HepG2 (cell line): Measurements from ENCODE around the gene TAAR9. TPM values are rescaled to one million over a fixed set of nuclear protein-coding genes. Genes with fewer than 3 reads are reported as not detected.

Source experiments
- ATAC-seq: fragments of 200-7000 bp; cut with Tn5 transposase; 3 replicates; pipeline ENCODE4 v1.9.1; 2020; ENCODE audit warnings: mild to moderate bottlenecking, moderate library complexity
- BruUV-seq: library from RNA; stranded (reverse); fragments of 400-500 nt; replicated peaks from 2 replicates; lab custom pipeline; 2021; lab: Mats Ljungman, UMichigan
- CTCF ChIA-PET: fragments of 300-600 bp; formaldehyde crosslinking; extraction: SDS; loops from one replicate; lab custom pipeline; 2021; ENCODE audit warnings: low total read pairs, inconsistent platforms, low intra/inter-chr PET ratio; lab: Yijun Ruan, JAX
- POLR2A ChIA-PET: fragments of 350-600 bp; sonication (Branson Sonifier 250); formaldehyde crosslinking; loops from one replicate; lab custom pipeline; 2020; ENCODE audit warnings: antibody characterized with exemption, inconsistent platforms; lab: Yijun Ruan, JAX
- DNase-seq: peaks from one replicate; pipeline ENCODE4 v3.0.0-alpha.2; 2015; ENCODE audit warnings: low spot score
- FAIRE-seq: peaks from 3 replicates; lab custom pipeline; 2011; peaks lifted over from hg19 to GRCh38; lab: Jason Lieb, UNC
- H2AFZ ChIP-seq: one replicate; pipeline ENCODE4 v1.6.1; 2011; ENCODE audit warnings: low read length, inconsistent platforms
- H3K27ac ChIP-seq: fragments of 300-600 bp; 3 replicates; pipeline ENCODE4 v1.8.0; 2011; ENCODE audit warnings: mixed run types, mild to moderate bottlenecking, mixed read lengths, low read length, inconsistent platforms; ENCODE audit not compliant: insufficient read depth; ENCODE audit errors: extremely low read length
- H3K27me3 ChIP-seq, 2 experiments: fragments of 200-600 bp in 1 of 2; 2 replicates in 1 of 2; 3 replicates in 1 of 2; pipeline versions ENCODE4 v1.6.0 to v1.8.0; 2011; ENCODE audit warnings: low read length in 2 of 2, mild to moderate bottlenecking in 2 of 2, moderate library complexity in 2 of 2, inconsistent platforms in 1 of 2; ENCODE audit not compliant: insufficient read depth in 2 of 2, control insufficient read depth in 1 of 2
- H3K36me3 ChIP-seq, 2 experiments: fragments of 200-600 bp in 1 of 2; replicated peaks in 1 of 2; 2 replicates in 1 of 2; 3 replicates in 1 of 2; pipeline versions ENCODE4 v1.5.1 to v1.8.0; 2011; ENCODE audit warnings: low read length in 2 of 2, inconsistent platforms in 1 of 2; ENCODE audit not compliant: insufficient read depth in 2 of 2, control insufficient read depth in 1 of 2
- H3K4me1 ChIP-seq: 2 replicates; pipeline ENCODE4 v1.5.1; 2012; ENCODE audit warnings: low read length, inconsistent platforms; ENCODE audit not compliant: insufficient read depth
- H3K4me2 ChIP-seq: 2 replicates; pipeline ENCODE4 v1.6.0; 2011; ENCODE audit warnings: low read depth, low read length, inconsistent platforms
- H3K4me3 ChIP-seq, 3 experiments: fragments of 200-600 bp in 1 of 3; sonication (generic), shearing (Covaris generic) in 1 of 3; replicated peaks in 1 of 3; 2 replicates each; pipeline ENCODE4 v1.5.1; 2011 to 2016; ENCODE audit warnings: low read length in 3 of 3, inconsistent platforms in 2 of 3, low read depth in 2 of 3, mild to moderate bottlenecking in 2 of 3, control low read depth in 1 of 3, mixed read lengths in 1 of 3; ENCODE audit not compliant: insufficient read depth in 1 of 3
- H3K79me2 ChIP-seq: one replicate; pipeline ENCODE4 v1.6.1; 2011; ENCODE audit warnings: low read length, inconsistent platforms; ENCODE audit not compliant: insufficient read depth
- H3K9ac ChIP-seq: 2 replicates; pipeline ENCODE4 v1.6.0; 2011; ENCODE audit warnings: mild to moderate bottlenecking, low read depth, low read length, inconsistent platforms; ENCODE audit not compliant: insufficient read depth
- H3K9me3 ChIP-seq: 2 replicates; pipeline ENCODE4 v1.5.1; 2012; ENCODE audit warnings: mild to moderate bottlenecking, low read length
- H4K20me1 ChIP-seq: 2 replicates; pipeline ENCODE4 v1.6.0; 2011; ENCODE audit warnings: inconsistent platforms, mild to moderate bottlenecking, low read length, moderate library complexity; ENCODE audit not compliant: insufficient read depth
- EP300 ChIP-seq, 3 experiments: sonication (generic) in 1 of 3; formaldehyde crosslinking in 1 of 3; IDR thresholded peaks; 2 replicates each; pipeline versions ENCODE4 v1.5.1 to v1.6.1; 2011 to 2020; ENCODE audit warnings: low read depth in 2 of 3, low read length in 2 of 3, borderline replicate concordance in 1 of 3, improper control_type of control experiment in 1 of 3, mild to moderate bottlenecking in 1 of 3, missing genetic modification reagents in 1 of 3, moderate library complexity in 1 of 3
- ETV6 ChIP-seq: sonication (generic); formaldehyde crosslinking; conservative IDR thresholded peaks from 2 replicates; pipeline ENCODE4 v1.4.0; 2020; ENCODE audit warnings: missing genetic modification reagents
- KLF6 ChIP-seq: IDR thresholded peaks from 2 replicates; pipeline ENCODE4 v1.8.0; 2016; ENCODE audit warnings: missing biosample characterization, missing genetic modification reagents
- MED1 ChIP-seq: sonication (generic); formaldehyde crosslinking; IDR thresholded peaks from 2 replicates; pipeline ENCODE4 v1.4.0; 2020; ENCODE audit warnings: missing genetic modification reagents
- RXRA ChIP-seq: sonication (generic); formaldehyde crosslinking; IDR thresholded peaks from 2 replicates; pipeline ENCODE4 v1.5.1; 2020; ENCODE audit warnings: missing genetic modification reagents
- SMAD9 ChIP-seq: sonication (generic); formaldehyde crosslinking; IDR thresholded peaks from 2 replicates; pipeline ENCODE4 v1.5.1; 2020; ENCODE audit warnings: mild to moderate bottlenecking, missing genetic modification reagents
- SOX5 ChIP-seq: IDR thresholded peaks from 2 replicates; pipeline ENCODE4 v1.6.1; 2016; ENCODE audit warnings: borderline replicate concordance
- TRIM24 ChIP-seq: sonication (generic); formaldehyde crosslinking; IDR thresholded peaks from 2 replicates; pipeline ENCODE4 v1.8.0; 2022; ENCODE audit warnings: mild to moderate bottlenecking, missing genetic modification reagents
- TSC22D2 ChIP-seq: sonication (generic); formaldehyde crosslinking; IDR thresholded peaks from 2 replicates; pipeline ENCODE4 v1.5.1; 2020; ENCODE audit warnings: missing genetic modification reagents, mild to moderate bottlenecking, borderline replicate concordance
- YY1 ChIP-seq: IDR thresholded peaks from 2 replicates; pipeline ENCODE4 v1.6.1; 2011; ENCODE audit warnings: low read length, low read depth, moderate library complexity, mild to moderate bottlenecking; ENCODE audit not compliant: insufficient read depth, insufficient replicate concordance
- ZFP41 ChIP-seq: sonication (generic); formaldehyde crosslinking; IDR thresholded peaks from 2 replicates; pipeline ENCODE4 v1.4.0; 2020; ENCODE audit warnings: mild to moderate bottlenecking, missing genetic modification reagents, borderline replicate concordance
- ZNF441 ChIP-seq: sonication (generic); formaldehyde crosslinking; IDR thresholded peaks from 2 replicates; pipeline ENCODE4 v1.7.0; 2021; ENCODE audit warnings: missing genetic modification reagents, borderline replicate concordance
- ZNF709 ChIP-seq: sonication (generic); formaldehyde crosslinking; IDR thresholded peaks from 2 replicates; pipeline ENCODE4 v1.5.0; 2020; ENCODE audit warnings: mild to moderate bottlenecking, missing genetic modification reagents
- ZNF773 ChIP-seq: sonication (generic); formaldehyde crosslinking; IDR thresholded peaks from 2 replicates; pipeline ENCODE4 v1.4.0; 2020; ENCODE audit warnings: missing genetic modification reagents, borderline replicate concordance
- ZSCAN20 ChIP-seq: sonication (generic); formaldehyde crosslinking; IDR thresholded peaks from 2 replicates; pipeline ENCODE4 v1.4.0; 2020; ENCODE audit warnings: missing genetic modification reagents, mild to moderate bottlenecking, borderline replicate concordance
- ZSCAN9 ChIP-seq: IDR thresholded peaks from 2 replicates; pipeline ENCODE4 v1.6.1; 2016; ENCODE audit warnings: borderline replicate concordance
- WGBS: methylation state at CpG from one replicate; pipeline ENCODE4 v1.1.6; 2017; ENCODE audit warnings: low lambda C conversion rate; 5-methylcytosine and 5-hydroxymethylcytosine counted together
- in situ Hi-C: cut with HindIII; loops from 2 replicates; pipeline ENCODE4 v1.10.0; 2017; ENCODE audit warnings: low pct_unique_long_range_greater_than_20kb; ENCODE audit not compliant: extremely low pct_ligation_motif_present
- intact Hi-C: fragments of 100-400 bp; cut with micrococcal nuclease; formaldehyde crosslinking; loops from one replicate; pipeline ENCODE4 v1.10.0; 2022; ENCODE audit not compliant: unreplicated experiment
- polyA plus RNA-seq, 8 experiments: library from polyadenylated mRNA; depleted of rRNA in 3 of 8; stranded (reverse) in 7 of 8; unstranded in 1 of 8; fragments of >200 nt; fragmentation: Illumina TruSeq in 4 of 8; extraction: Trizol in 4 of 8; gene quantifications; 2 replicates each; pipeline versions ENCODE4 v1.2.1 to v1.2.3, GENCODE V29; 2011 to 2016; ENCODE audit warnings: low read depth in 4 of 8, missing spikeins in 1 of 8, mixed read lengths in 1 of 8; ENCODE audit not compliant: insufficient read depth in 1 of 8
- total RNA-seq, 5 experiments: library from RNA; depleted of rRNA; stranded (reverse); fragments of >200 nt; fragmentation: Illumina TruSeq; extraction: Trizol; gene quantifications; 2 replicates each; pipeline ENCODE4 v1.2.3, GENCODE V29; 2016; ENCODE audit warnings: low read depth in 1 of 5
- TF ChIP-seq, protein P1 (sequence below): IDR thresholded peaks from 2 replicates; pipeline ENCODE4 v1.6.1; 2016; ENCODE audit warnings: mild to moderate bottlenecking
- TF ChIP-seq, protein P2 (sequence below): sonication (generic); formaldehyde crosslinking; IDR thresholded peaks from 2 replicates; pipeline ENCODE4 v1.8.1; 2023; ENCODE audit warnings: missing genetic modification reagents, inconsistent platforms, borderline replicate concordance
- TF ChIP-seq, protein P3 (sequence below): IDR thresholded peaks from 2 replicates; pipeline ENCODE4 v1.6.1; 2016

TAAR9 gene
- total and polyA plus RNA-seq, 2 of the 13 experiments (the other 11 are each of a cell fraction or from before 2014, with no cell fraction given), result 0.07 TPM; not detected in 1

DNA sequence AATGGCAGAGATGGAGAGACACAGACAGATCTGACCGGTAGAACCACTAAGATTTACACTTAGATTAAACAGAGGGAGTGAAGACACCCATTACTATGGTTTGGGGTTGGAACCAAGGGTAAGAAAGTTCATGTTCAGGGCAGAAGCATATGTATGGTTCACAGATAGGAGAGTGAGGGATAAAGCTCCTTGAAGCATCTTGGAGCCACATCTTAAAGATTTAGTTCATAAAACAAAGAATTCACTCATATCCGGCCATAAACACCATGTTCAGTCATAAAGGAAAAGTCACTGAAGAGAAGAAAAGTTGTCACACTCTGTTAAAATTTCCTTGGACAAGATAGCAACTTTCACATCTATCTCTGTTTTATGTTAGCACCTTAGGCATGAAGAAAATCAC, 43.1 kb upstream of the TAAR9 start (continued):
- TF ChIP-seq, protein P1, sequence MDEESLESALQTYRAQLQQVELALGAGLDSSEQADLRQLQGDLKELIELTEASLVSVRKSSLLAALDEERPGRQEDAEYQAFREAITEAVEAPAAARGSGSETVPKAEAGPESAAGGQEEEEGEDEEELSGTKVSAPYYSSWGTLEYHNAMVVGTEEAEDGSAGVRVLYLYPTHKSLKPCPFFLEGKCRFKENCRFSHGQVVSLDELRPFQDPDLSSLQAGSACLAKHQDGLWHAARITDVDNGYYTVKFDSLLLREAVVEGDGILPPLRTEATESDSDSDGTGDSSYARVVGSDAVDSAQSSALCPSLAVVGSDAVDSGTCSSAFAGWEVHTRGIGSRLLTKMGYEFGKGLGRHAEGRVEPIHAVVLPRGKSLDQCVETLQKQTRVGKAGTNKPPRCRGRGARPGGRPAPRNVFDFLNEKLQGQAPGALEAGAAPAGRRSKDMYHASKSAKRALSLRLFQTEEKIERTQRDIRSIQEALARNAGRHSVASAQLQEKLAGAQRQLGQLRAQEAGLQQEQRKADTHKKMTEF, result no peak
- TF ChIP-seq, protein P2, sequence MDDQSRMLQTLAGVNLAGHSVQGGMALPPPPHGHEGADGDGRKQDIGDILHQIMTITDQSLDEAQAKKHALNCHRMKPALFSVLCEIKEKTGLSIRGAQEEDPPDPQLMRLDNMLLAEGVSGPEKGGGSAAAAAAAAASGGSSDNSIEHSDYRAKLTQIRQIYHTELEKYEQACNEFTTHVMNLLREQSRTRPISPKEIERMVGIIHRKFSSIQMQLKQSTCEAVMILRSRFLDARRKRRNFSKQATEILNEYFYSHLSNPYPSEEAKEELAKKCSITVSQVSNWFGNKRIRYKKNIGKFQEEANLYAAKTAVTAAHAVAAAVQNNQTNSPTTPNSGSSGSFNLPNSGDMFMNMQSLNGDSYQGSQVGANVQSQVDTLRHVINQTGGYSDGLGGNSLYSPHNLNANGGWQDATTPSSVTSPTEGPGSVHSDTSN (CRISPR knock-in tag), result no peak

DNA sequence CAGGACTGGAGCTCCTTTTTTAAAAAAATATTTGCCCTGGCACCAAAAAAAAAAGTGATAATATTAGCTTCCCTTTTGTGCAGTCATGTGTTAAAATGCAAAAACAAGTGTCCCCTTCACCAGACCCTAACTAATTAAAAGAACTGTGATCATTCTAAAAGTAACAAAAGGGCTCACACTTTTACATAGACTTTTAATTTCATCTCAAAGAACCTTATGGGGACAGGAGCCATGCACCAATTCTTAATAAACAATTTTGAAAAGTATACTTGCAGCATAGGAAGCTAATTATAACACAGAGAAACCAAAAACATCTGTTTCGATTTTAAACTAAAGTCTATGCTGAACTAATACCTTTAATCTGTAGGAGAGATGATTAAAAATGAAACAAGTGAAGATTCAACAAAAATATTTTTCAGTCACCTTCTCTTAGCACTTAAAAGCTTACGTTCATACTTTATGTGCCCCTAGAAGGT, 42.4 kb upstream of the TAAR9 start:
- FAIRE-seq, result no peak
- Histone ChIP-seq H3K79me2 (peaks cover 3% of the 10 kb centered on the region), H3K27ac (no peak overlapping the region), H3K36me3 (peaks cover 8 to 34% of the 10 kb centered on the region in 2 experiments), H3K9me3 (no peaks in the 10 kb centered on the region), H3K9ac (no peak overlapping the region), H3K4me2 (no peak overlapping the region), H2AFZ (no peak overlapping the region), H3K27me3 (no peaks in the 10 kb centered on the region), H4K20me1 (0 out of 2 replicates have a peak, but pooled peaks cover 3% of the 10 kb centered on the region)
- ChIA-PET POLR2A (interaction anchor here (0.5 kb wide), 1 partner anchor 316 kb away, joined by 3 read pairs; no protein-coding TSS in a partner anchor), CTCF (no interaction called here)
- 96% methylated on average over 2 of the region's 2 CpGs for WGBS
- intact Hi-C loops, result no loop called here
- no peak for ATAC-seq
- TF ChIP-seq EP300 (IDR thresholded peaks at IDR 0.05; ENCODE audit: low read depth in 2 of 2, low read length in 2 of 2) (no peak), EP300 (CRISPR knock-in tag; IDR thresholded peaks at IDR 0.05; ENCODE audit: borderline replicate concordance) (no peak), ZNF441 (CRISPR knock-in tag) (no peak), ZNF709 (CRISPR knock-in tag) (no peak), MED1 (CRISPR knock-in tag) (no peak), ZFP41 (CRISPR knock-in tag) (no peak), RXRA (CRISPR knock-in tag) (no peak), ETV6 (no peak), SOX5 (CRISPR knock-in tag) (no peak), TSC22D2 (CRISPR knock-in tag) (no peak), YY1 (no peak), KLF6 (no peak), TRIM24 (CRISPR knock-in tag) (no peak), SMAD9 (CRISPR knock-in tag) (no peak), ZNF773 (no peak), ZSCAN20 (CRISPR knock-in tag) (no peak), ZSCAN9 (no peak)
- TF ChIP-seq, protein P3, sequence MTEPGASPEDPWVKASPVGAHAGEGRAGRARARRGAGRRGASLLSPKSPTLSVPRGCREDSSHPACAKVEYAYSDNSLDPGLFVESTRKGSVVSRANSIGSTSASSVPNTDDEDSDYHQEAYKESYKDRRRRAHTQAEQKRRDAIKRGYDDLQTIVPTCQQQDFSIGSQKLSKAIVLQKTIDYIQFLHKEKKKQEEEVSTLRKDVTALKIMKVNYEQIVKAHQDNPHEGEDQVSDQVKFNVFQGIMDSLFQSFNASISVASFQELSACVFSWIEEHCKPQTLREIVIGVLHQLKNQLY, result no peak
- TF ChIP-seq, all 625 proteins: peak for 0
- peaks cover 6% of the 10 kb centered on the region; the same call in 1 of the 2 replicates for H3K4me1 ChIP-seq
- no peak overlapping the region for H3K4me3 ChIP-seq
- BruUV-seq, result no TSS peak
- DNase-seq, result no peak
- in situ Hi-C loops, result no loop called here
